K562 (cell line): ENCODE results near the gene NELFE. TPM values are rescaled to one million over a fixed set of nuclear protein-coding genes. Genes with fewer than 3 reads are reported as not detected.
"Not testable (repeated sequence)": the region's sequence is repeated elsewhere in the genome, so short reads cannot be mapped to it uniquely, and the experiment has no call there.

Experiments used
- ATAC-seq: fragments of 200-7000 bp; cut with Tn5 transposase; 3 replicates; pipeline ENCODE4 v1.9.1; 2020; ENCODE audit warnings: moderate library complexity
- BruUV-seq: library from RNA; stranded (reverse); fragments of 400-500 nt; replicated peaks from 2 replicates; lab custom pipeline; 2021; lab: Mats Ljungman, UMichigan
- CTCF ChIA-PET: fragments of 300-600 bp; formaldehyde crosslinking; extraction: SDS; loops from one replicate; lab custom pipeline; 2021; ENCODE audit warnings: low intra/inter-chr PET ratio; lab: Yijun Ruan, JAX
- POLR2A ChIA-PET: fragments of 300-600, 350-650 bp; sonication (Branson Sonifier 250); formaldehyde crosslinking; extraction: SDS; loops from one replicate; lab custom pipeline; 2021; ENCODE audit warnings: antibody characterized with exemption, inconsistent platforms; lab: Yijun Ruan, JAX
- DNase-seq, 4 experiments: peaks; one replicate each; pipeline versions ENCODE4 v3.0.0 to v3.0.0-alpha.2; 2011 to 2018; ENCODE audit warnings: low spot score in 3 of 4, mixed read lengths in 3 of 4; ENCODE audit errors: extremely low read depth in 1 of 4
- FAIRE-seq: peaks from 2 replicates; lab custom pipeline; 2011; peaks lifted over from hg19 to GRCh38; lab: Jason Lieb, UNC
- H2AFZ ChIP-seq: 2 replicates; pipeline ENCODE4 v1.6.0; 2011; ENCODE audit warnings: low read depth, low read length, control low read depth, inconsistent platforms
- H3K27ac ChIP-seq: fragments of 200-600 bp; 3 replicates; pipeline ENCODE4 v1.8.0; 2011; ENCODE audit warnings: low read depth, mild to moderate bottlenecking, control low read depth, inconsistent platforms, low read length, moderate library complexity, mixed read lengths; ENCODE audit errors: extremely low read depth
- H3K27me3 ChIP-seq, 2 experiments: fragments of 300-600 bp in 1 of 2; 2 replicates in 1 of 2; 3 replicates in 1 of 2; pipeline versions ENCODE4 v1.6.0 to v1.8.0; 2011; ENCODE audit warnings: inconsistent platforms in 2 of 2, low read length in 2 of 2, mild to moderate bottlenecking in 1 of 2, mixed read lengths in 1 of 2, moderate library complexity in 1 of 2; ENCODE audit not compliant: control insufficient read depth in 2 of 2, insufficient read depth in 2 of 2
- H3K36me3 ChIP-seq: fragments of 300-600 bp; 3 replicates; pipeline ENCODE4 v1.8.0; 2011; ENCODE audit warnings: mild to moderate bottlenecking, low read length, inconsistent platforms; ENCODE audit not compliant: control insufficient read depth, insufficient read depth
- H3K4me1 ChIP-seq, 2 experiments: fragments of 200-600 bp in 1 of 2; replicated peaks in 1 of 2; 2 replicates in 1 of 2; 3 replicates in 1 of 2; pipeline versions ENCODE4 v1.5.1 to v1.8.0; 2011; ENCODE audit warnings: inconsistent platforms in 2 of 2, low read length in 2 of 2, mild to moderate bottlenecking in 1 of 2, mixed read lengths in 1 of 2, moderate library complexity in 1 of 2; ENCODE audit not compliant: control insufficient read depth in 2 of 2, insufficient read depth in 2 of 2
- H3K4me2 ChIP-seq: 2 replicates; pipeline ENCODE4 v1.6.1; 2011; ENCODE audit warnings: low read length, control low read depth, inconsistent platforms, mixed read lengths; ENCODE audit not compliant: insufficient read depth
- H3K4me3 ChIP-seq: fragments of 200-600 bp; sonication (generic), shearing (Covaris generic); 2 replicates; pipeline ENCODE4 v1.5.1; 2016; ENCODE audit warnings: control low read depth, inconsistent platforms
- H3K79me2 ChIP-seq: fragments of 200-600 bp; 3 replicates; pipeline ENCODE4 v1.8.0; 2011; ENCODE audit warnings: low read length, inconsistent platforms; ENCODE audit not compliant: control insufficient read depth, insufficient read depth
- H3K9ac ChIP-seq, 2 experiments: 2 replicates each; pipeline versions ENCODE4 v1.6.0 to v1.6.1; 2011; ENCODE audit warnings: low read depth in 2 of 2, low read length in 2 of 2, control low read depth in 1 of 2, inconsistent platforms in 1 of 2, mild to moderate bottlenecking in 1 of 2, mixed read lengths in 1 of 2; ENCODE audit not compliant: insufficient read depth in 1 of 2
- H3K9me1 ChIP-seq: one replicate; pipeline ENCODE4 v1.6.0; 2011; ENCODE audit warnings: inconsistent platforms, mild to moderate bottlenecking, low read length, moderate library complexity; ENCODE audit not compliant: control insufficient read depth, insufficient read depth
- H3K9me3 ChIP-seq: replicated peaks from 2 replicates; pipeline ENCODE4 v1.5.1; 2011; ENCODE audit warnings: low read depth, low read length, inconsistent platforms; ENCODE audit not compliant: control insufficient read depth, insufficient read depth
- H4K20me1 ChIP-seq: replicated peaks from 2 replicates; pipeline ENCODE4 v1.6.1; 2011; ENCODE audit warnings: low read length, inconsistent platforms, mixed read lengths; ENCODE audit not compliant: control insufficient read depth, insufficient read depth
- WGBS: fragments of 100-300 bp; shearing (Covaris generic); methylation state at CpG from one replicate; pipeline ENCODE4 v1.1.6; 2016; ENCODE audit warnings: low coverage, mixed read lengths; ENCODE audit not compliant: insufficient coverage; ENCODE audit errors: missing lambda C conversion rate; 5-methylcytosine and 5-hydroxymethylcytosine counted together
- in situ Hi-C: fragments of 300-500 bp; cut with MboI; formaldehyde crosslinking; loops from 4 replicates; pipeline ENCODE4 v1.15.0; 2018; ENCODE audit warnings: inconsistent platforms, mixed read lengths
- intact Hi-C: fragments of 100-400 bp; cut with micrococcal nuclease; formaldehyde crosslinking; loops from 2 replicates; pipeline ENCODE4 v1.14.2; 2022
- polyA plus RNA-seq, 8 experiments: library from polyadenylated mRNA; depleted of rRNA in 4 of 8; stranded (reverse) in 5 of 8; unstranded in 3 of 8; fragments of >200 nt; fragmentation: Nextera tagmentation in 2 of 8; fragmentation: Illumina TruSeq in 1 of 8; extraction: Ambion mirVana in 2 of 8; extraction: Trizol in 1 of 8; gene quantifications; 2 replicates each; pipeline versions ENCODE4 v1.2.1 to v1.2.3, GENCODE V29; 2011 to 2014; ENCODE audit warnings: inconsistent platforms in 1 of 8, missing spikeins in 1 of 8
- total RNA-seq, 7 experiments: library from RNA; depleted of rRNA in 6 of 7; stranded (reverse); fragments of >200 nt in 6 of 7; fragmentation: Illumina TruSeq in 2 of 7; extraction: Trizol in 2 of 7; gene quantifications; 2 replicates each; pipeline versions ENCODE4 v1.2.1 to v1.2.3, GENCODE V29; 2011 to 2021; ENCODE audit warnings: low replicate concordance in 1 of 7

NELFE gene
- total and polyA plus RNA-seq, 9 of the 15 experiments (the other 6 are each of a cell fraction or from before 2014, with no cell fraction given) = 15.2 to 157 (median 91.5) TPM

DNA sequence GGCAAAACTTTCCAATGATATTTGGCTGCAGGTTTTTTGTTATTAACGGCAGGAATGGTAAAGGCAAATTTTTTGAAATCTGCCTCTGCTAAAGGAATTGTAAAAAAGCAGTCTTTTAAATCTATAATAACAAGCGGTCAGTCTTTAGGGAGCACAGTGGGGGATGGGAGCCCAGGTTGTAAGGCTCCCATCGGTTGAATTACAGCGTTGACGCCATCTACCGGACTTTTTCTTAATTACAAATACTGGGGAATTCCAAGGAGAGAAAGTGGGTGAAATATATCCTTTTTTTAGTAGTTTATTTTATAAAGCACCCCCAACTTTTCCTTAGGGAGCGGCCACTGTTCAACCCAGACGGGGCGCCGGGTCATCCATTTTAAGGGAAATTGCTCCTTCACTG, 30.6 kb upstream of the NELFE start:
- H3K9me3 ChIP-seq, H3K4me3 ChIP-seq, H3K27me3 ChIP-seq, CTCF ChIA-PET, H3K27ac ChIP-seq, H3K4me2 ChIP-seq, DNase-seq, H4K20me1 ChIP-seq, H3K79me2 ChIP-seq, H2AFZ ChIP-seq, intact Hi-C loops, POLR2A ChIA-PET, BruUV-seq, H3K9ac ChIP-seq, H3K9me1 ChIP-seq, H3K36me3 ChIP-seq, in situ Hi-C loops, H3K4me1 ChIP-seq: not testable (repeated sequence)
- ATAC-seq = peak; percentile 88
- WGBS = no CpG with 5 or more reads among the region's 10 CpGs
- FAIRE-seq = peak; percentile 59

DNA sequence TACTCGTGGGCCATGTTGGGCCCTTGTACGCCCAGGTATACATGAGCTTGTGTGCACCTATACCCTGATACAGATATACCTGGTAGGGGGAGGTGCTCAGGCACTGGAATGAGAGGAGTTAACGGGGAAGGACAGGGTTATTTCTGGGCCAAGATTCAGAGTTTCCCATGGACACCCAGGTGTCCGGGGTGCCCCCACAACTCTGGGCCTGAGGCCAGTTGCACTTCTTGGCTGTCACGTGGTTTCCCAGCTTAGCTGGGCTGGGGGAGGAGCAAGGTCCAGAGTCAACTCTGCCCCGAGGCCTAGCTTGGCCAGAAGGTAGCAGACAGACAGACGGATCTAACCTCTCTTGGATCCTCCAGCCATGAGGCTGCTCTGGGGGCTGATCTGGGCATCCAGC, 23.0 kb upstream of the NELFE start, which contains the start of gene C4A:
C4A (plus strand) TSS at position 314 of the 400 bp plus-strand sequence; CDS start at position 365, 51 bp downstream.
- H3K9me3 ChIP-seq, DNase-seq, H3K4me2 ChIP-seq, H4K20me1 ChIP-seq, BruUV-seq, H3K9ac ChIP-seq, H3K27ac ChIP-seq, H3K4me3 ChIP-seq, H2AFZ ChIP-seq, in situ Hi-C loops, H3K9me1 ChIP-seq, FAIRE-seq, intact Hi-C loops, CTCF ChIA-PET, H3K27me3 ChIP-seq, POLR2A ChIA-PET: not testable (repeated sequence)
- H3K36me3 ChIP-seq = peaks cover 12% of the 10 kb centered on the region; the same call in 2 of the 3 replicates
- peaks cover 12% of the 10 kb centered on the region for H3K79me2 ChIP-seq
- ATAC-seq = peak; percentile 44
- WGBS = no CpG with 5 or more reads among the region's 7 CpGs
- H3K4me1 ChIP-seq = peaks cover 28 to 29% of the 10 kb centered on the region in 2 experiments

DNA sequence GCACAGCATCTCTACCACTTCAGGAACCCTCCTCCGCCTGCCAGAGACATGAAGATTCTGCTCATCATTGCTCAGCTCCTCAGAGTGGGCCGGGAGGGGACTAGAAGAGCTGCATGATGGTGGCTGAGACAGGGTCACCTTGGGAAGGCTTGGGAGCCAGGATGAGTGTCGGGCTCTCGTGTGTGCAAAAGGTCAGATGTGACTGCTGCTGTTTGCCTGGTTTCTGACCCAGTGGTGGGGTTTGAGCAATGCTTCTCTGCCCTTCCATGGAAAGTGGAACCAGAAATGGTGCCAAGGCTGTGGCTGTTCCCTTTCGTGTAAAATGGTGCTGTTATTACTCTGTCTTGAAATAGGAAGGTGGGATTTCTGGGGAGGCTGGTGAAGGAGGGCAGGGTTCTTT, 22.2 kb upstream of the NELFE start:
- intact Hi-C loops, H3K27ac ChIP-seq, H2AFZ ChIP-seq, H4K20me1 ChIP-seq, H3K9me3 ChIP-seq, POLR2A ChIA-PET, FAIRE-seq, in situ Hi-C loops, H3K4me3 ChIP-seq, CTCF ChIA-PET, H3K9me1 ChIP-seq, ATAC-seq, BruUV-seq, H3K27me3 ChIP-seq, H3K4me2 ChIP-seq, DNase-seq, H3K9ac ChIP-seq: not testable (repeated sequence)
- H3K36me3 ChIP-seq = peaks cover 12% of the 10 kb centered on the region; the same call in 2 of the 3 replicates
- H3K79me2 ChIP-seq = peaks cover 12% of the 10 kb centered on the region
- WGBS = no CpG with 5 or more reads among the region's 5 CpGs
- peaks cover 28 to 31% of the 10 kb centered on the region in 2 experiments for H3K4me1 ChIP-seq
